Measurements from ENCODE around the gene THADA.

THADA gene

GRCh38 chr2:43284967-43285366 is 310.9 kb downstream of the THADA start:
- TF ChIP-seq POLR2AphosphoS5 (IDR thresholded peaks at IDR 0.05; ENCODE audit: low read depth, low read length) (no peak), SIN3A (IDR thresholded peaks at IDR 0.05; ENCODE audit: borderline replicate concordance, insufficient read depth, low read length) (no peak), REST (IDR thresholded peaks at IDR 0.05; ENCODE audit: insufficient read depth in 1 of 2, low read depth in 2 of 2, low read length in 2 of 2) (no peak)

- TF ChIP-seq POLR2AphosphoS5 (IDR thresholded peaks at IDR 0.05; ENCODE audit: low read depth, low read length) (no peak), TAF1 (IDR thresholded peaks at IDR 0.05; ENCODE audit: borderline replicate concordance, insufficient read depth, low read length) (no peak), SIN3A (IDR thresholded peaks at IDR 0.05; ENCODE audit: borderline replicate concordance, insufficient read depth, low read length) (no peak), REST (IDR thresholded peaks at IDR 0.05; ENCODE audit: insufficient read depth in 1 of 2, low read depth in 2 of 2, low read length in 2 of 2) (no peak), FOXP2 (optimal IDR thresholded peaks at IDR 0.05; ENCODE audit: borderline replicate concordance, extremely low read depth, extremely low read length, insufficient read depth) (no peak)
These were observed 314.8 kb downstream of the THADA start for GRCh38 chr2:43280994-43281393.

- no peak for TF ChIP-seq FOXP2 (optimal IDR thresholded peaks at IDR 0.05; ENCODE audit: borderline replicate concordance, extremely low read depth, extremely low read length, insufficient read depth)
- TF ChIP-seq REST (IDR thresholded peaks at IDR 0.05; ENCODE audit: insufficient read depth in 1 of 2, low read depth in 2 of 2, low read length in 2 of 2), result no peak
- TF ChIP-seq POLR2AphosphoS5 (IDR thresholded peaks at IDR 0.05; ENCODE audit: low read depth, low read length), result no peak
- TF ChIP-seq SIN3A (IDR thresholded peaks at IDR 0.05; ENCODE audit: borderline replicate concordance, insufficient read depth, low read length), result no peak
- TF ChIP-seq TAF1 (IDR thresholded peaks at IDR 0.05; ENCODE audit: borderline replicate concordance, insufficient read depth, low read length), result no peak
These were observed 316.5 kb downstream of the THADA start for GRCh38 chr2:43279317-43279840.

- TF ChIP-seq POLR2AphosphoS5 (IDR thresholded peaks at IDR 0.05; ENCODE audit: low read depth, low read length) (no peak), TAF1 (IDR thresholded peaks at IDR 0.05; ENCODE audit: borderline replicate concordance, insufficient read depth, low read length) (no peak), SIN3A (IDR thresholded peaks at IDR 0.05; ENCODE audit: borderline replicate concordance, insufficient read depth, low read length) (no peak), REST (IDR thresholded peaks at IDR 0.05; ENCODE audit: insufficient read depth in 1 of 2, low read depth in 2 of 2, low read length in 2 of 2) (no peak), FOXP2 (optimal IDR thresholded peaks at IDR 0.05; ENCODE audit: borderline replicate concordance, extremely low read depth, extremely low read length, insufficient read depth) (no peak)
These were observed 317.1 kb downstream of the THADA start for GRCh38 chr2:43278564-43279220.
